ENCODE measurements around the gene EIF4B. TPM values are rescaled to one million over a fixed set of nuclear protein-coding genes. Genes with fewer than 3 reads are reported as not detected.

EIF4B gene
- total and polyA plus RNA-seq, 9 of the 15 experiments (the other 6 are each of a cell fraction or from before 2014, with no cell fraction given): 138 to 669 (median 552) TPM

- TF ChIP-seq TFAP4 (CRISPR knock-in tag; IDR thresholded peaks at IDR 0.05; ENCODE audit: borderline replicate concordance): peak; percentile 80
- TF ChIP-seq, protein P1, sequence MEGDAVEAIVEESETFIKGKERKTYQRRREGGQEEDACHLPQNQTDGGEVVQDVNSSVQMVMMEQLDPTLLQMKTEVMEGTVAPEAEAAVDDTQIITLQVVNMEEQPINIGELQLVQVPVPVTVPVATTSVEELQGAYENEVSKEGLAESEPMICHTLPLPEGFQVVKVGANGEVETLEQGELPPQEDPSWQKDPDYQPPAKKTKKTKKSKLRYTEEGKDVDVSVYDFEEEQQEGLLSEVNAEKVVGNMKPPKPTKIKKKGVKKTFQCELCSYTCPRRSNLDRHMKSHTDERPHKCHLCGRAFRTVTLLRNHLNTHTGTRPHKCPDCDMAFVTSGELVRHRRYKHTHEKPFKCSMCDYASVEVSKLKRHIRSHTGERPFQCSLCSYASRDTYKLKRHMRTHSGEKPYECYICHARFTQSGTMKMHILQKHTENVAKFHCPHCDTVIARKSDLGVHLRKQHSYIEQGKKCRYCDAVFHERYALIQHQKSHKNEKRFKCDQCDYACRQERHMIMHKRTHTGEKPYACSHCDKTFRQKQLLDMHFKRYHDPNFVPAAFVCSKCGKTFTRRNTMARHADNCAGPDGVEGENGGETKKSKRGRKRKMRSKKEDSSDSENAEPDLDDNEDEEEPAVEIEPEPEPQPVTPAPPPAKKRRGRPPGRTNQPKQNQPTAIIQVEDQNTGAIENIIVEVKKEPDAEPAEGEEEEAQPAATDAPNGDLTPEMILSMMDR (IDR thresholded peaks at IDR 0.05 in 2 of 3, conservative IDR thresholded peaks at IDR 0.05 in 1 of 3; ENCODE audit: insufficient read depth in 2 of 3, low read depth in 1 of 3, low read length in 3 of 3): peak in 1 of 3 experiments; percentile 20; a peak in 1 of 6 replicates
- TF ChIP-seq POLR2G (IDR thresholded peaks at IDR 0.05; ENCODE audit: low read depth, low read length): no peak
- no peak for TF ChIP-seq ZNF316 (IDR thresholded peaks at IDR 0.05)
- TF ChIP-seq ZNF740 (CRISPR knock-in tag; IDR thresholded peaks at IDR 0.05): no peak
- no peak for TF ChIP-seq ZNF740 (tag; IDR thresholded peaks at IDR 0.05)
- no peak for TF ChIP-seq MYC (IDR thresholded peaks at IDR 0.05; ENCODE audit: low read depth, low read length)
- TF ChIP-seq MYC (CRISPR knock-in tag; IDR thresholded peaks at IDR 0.05; ENCODE audit: borderline replicate concordance, low read depth): no peak
- TF ChIP-seq ZNF263 (CRISPR knock-in tag; IDR thresholded peaks at IDR 0.05; ENCODE audit: borderline replicate concordance): no peak
- TF ChIP-seq PTBP1 (IDR thresholded peaks at IDR 0.05; ENCODE audit: low read depth, low read length): no peak
- no peak for TF ChIP-seq ESRRB (CRISPR knock-in tag; IDR thresholded peaks at IDR 0.05; ENCODE audit: borderline replicate concordance)
- peak; percentile 75 for TF ChIP-seq SOX6 (IDR thresholded peaks at IDR 0.05)
- no peak for TF ChIP-seq ZNF277 (CRISPR knock-in tag; IDR thresholded peaks at IDR 0.05; ENCODE audit: borderline replicate concordance)
- no peak for TF ChIP-seq TBP (optimal IDR thresholded peaks at IDR 0.05; ENCODE audit: low read depth, low read length)
- TF ChIP-seq ELF2 (CRISPR knock-in tag; IDR thresholded peaks at IDR 0.05): no peak
- no peak for TF ChIP-seq MECOM (CRISPR knock-in tag; IDR thresholded peaks at IDR 0.05)
- TF ChIP-seq CREM (IDR thresholded peaks at IDR 0.05; ENCODE audit: low read depth): 0 out of 2 replicates have a peak, but pooled peaks have one; percentile 15
- TF ChIP-seq TAF9B (IDR thresholded peaks at IDR 0.05; ENCODE audit: partially characterized antibody): no peak
- no peak for TF ChIP-seq ZNF280A (IDR thresholded peaks at IDR 0.05; ENCODE audit: low read depth, partially characterized antibody)
- no peak for TF ChIP-seq ZNF41 (CRISPR knock-in tag; conservative IDR thresholded peaks at IDR 0.05)
- TF ChIP-seq FOXA3 (CRISPR knock-in tag; conservative IDR thresholded peaks at IDR 0.05 in 1 of 2, IDR thresholded peaks at IDR 0.05 in 1 of 2): no peak; a peak in 1 of 4 replicates
These were observed 45.0 kb downstream of the EIF4B start (continued) for GRCh38 chr12:53051058-53051880.
